ENCODE measurements around the gene CALML4. TPM values are rescaled to one million over a fixed set of nuclear protein-coding genes. Genes with fewer than 3 reads are reported as not detected.

Gene CALML4
- total RNA-seq, 1 donor from 2014 or later, result 0.90 TPM

DNA sequence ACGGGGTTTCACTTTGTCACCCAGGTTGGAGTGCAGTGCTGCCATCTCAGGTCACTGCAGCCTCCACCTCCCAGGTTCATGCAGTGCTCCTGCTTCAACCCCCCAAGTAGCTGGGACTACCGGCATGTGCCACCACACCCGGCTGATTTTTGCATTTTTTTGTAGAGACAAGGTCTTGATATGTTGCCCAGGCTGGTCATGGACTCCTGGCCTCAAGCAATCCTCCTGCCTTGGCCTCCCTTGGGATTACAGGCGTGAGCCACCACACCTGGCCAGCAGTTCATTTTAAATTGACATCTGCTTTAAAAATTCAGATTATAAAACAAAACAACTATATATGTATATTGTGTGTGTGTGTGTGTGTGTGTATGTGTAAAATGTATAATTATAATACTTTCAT is 38.3 kb downstream of the CALML4 start:
- Mint-ChIP-seq H3K27me3 (ENCODE audit: low read depth) (no peaks in the 10 kb centered on the region), H3K9me3 (ENCODE audit: low read depth) (no peaks in the 10 kb centered on the region), H3K4me3 (ENCODE audit: unreplicated experiment) (no peak overlapping the region), H3K27ac (ENCODE audit: unreplicated experiment) (no peak overlapping the region), H3K36me3 (ENCODE audit: low read depth) (peaks cover 8% of the 10 kb centered on the region), H3K4me1 (ENCODE audit: low read depth) (no peaks in the 10 kb centered on the region)
- TF ChIP-seq, protein P1, sequence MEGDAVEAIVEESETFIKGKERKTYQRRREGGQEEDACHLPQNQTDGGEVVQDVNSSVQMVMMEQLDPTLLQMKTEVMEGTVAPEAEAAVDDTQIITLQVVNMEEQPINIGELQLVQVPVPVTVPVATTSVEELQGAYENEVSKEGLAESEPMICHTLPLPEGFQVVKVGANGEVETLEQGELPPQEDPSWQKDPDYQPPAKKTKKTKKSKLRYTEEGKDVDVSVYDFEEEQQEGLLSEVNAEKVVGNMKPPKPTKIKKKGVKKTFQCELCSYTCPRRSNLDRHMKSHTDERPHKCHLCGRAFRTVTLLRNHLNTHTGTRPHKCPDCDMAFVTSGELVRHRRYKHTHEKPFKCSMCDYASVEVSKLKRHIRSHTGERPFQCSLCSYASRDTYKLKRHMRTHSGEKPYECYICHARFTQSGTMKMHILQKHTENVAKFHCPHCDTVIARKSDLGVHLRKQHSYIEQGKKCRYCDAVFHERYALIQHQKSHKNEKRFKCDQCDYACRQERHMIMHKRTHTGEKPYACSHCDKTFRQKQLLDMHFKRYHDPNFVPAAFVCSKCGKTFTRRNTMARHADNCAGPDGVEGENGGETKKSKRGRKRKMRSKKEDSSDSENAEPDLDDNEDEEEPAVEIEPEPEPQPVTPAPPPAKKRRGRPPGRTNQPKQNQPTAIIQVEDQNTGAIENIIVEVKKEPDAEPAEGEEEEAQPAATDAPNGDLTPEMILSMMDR (IDR thresholded peaks at IDR 0.05), result no peak
- no peak for DNase-seq (ENCODE audit: low spot score)

DNA sequence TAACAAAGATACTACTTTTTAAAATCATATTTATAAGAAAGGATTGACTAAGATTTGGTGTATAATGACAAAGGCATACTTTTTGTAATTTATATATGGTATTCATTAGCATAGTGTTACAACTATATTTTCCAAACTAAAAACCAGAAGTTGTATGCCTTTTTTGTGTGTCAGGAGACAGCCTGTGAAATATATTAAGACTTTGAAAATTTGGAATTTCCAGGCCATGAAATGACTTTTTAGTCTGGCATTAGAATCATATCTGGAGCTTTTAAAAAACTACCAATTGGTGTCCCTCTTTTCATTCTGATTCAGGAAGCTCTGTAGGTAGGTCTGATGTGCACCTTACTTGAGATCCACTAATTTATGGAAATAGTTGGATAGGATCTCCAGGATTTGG is 41.9 kb downstream of the CALML4 start:
- no peak overlapping the region for H3K27ac Mint-ChIP-seq (ENCODE audit: unreplicated experiment)
- H3K27me3 Mint-ChIP-seq (ENCODE audit: low read depth), result no peaks in the 10 kb centered on the region
- TF ChIP-seq, protein P1 (IDR thresholded peaks at IDR 0.05), result no peak
- no peak for DNase-seq (ENCODE audit: low spot score)
- peaks cover 21% of the 10 kb centered on the region for H3K36me3 Mint-ChIP-seq (ENCODE audit: low read depth)
- H3K9me3 Mint-ChIP-seq (ENCODE audit: low read depth), result peaks cover 5% of the 10 kb centered on the region
- peaks cover 3% of the 10 kb centered on the region for H3K4me1 Mint-ChIP-seq (ENCODE audit: low read depth)
- H3K4me3 Mint-ChIP-seq (ENCODE audit: unreplicated experiment), result no peak overlapping the region

DNA sequence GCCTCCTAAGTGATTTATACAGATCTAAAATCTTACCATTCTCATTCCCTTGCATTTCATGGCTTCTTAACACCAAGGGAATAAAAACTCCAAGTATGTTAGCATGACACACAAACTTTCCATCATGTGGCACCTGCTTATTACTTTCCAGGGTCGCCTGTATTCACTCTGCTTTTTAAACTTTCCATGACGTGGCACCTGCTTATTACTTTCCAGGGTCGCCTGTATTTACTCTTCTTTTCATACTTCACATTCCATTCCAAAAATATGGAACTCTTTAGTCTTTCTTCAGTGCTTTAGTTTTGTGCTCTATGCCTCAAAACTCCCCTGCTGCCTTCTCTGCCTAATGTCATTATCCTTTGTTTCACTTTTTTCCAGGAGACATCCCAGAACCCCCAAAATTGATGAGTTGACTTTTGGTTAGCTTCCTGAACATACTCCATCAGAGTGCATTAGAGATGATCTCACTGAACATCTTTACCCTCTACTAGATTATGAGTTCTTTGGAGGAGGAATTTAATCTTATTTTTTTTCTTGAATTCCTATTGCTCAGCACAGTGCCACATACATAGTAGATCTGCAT is 47.0 kb downstream of the CALML4 start:
- Mint-ChIP-seq H3K9me3 (ENCODE audit: low read depth) (peaks cover 5% of the 10 kb centered on the region), H3K27ac (ENCODE audit: unreplicated experiment) (no peak overlapping the region), H3K27me3 (ENCODE audit: low read depth) (no peaks in the 10 kb centered on the region), H3K4me3 (ENCODE audit: unreplicated experiment) (no peak overlapping the region), H3K4me1 (ENCODE audit: low read depth) (peaks cover 9% of the 10 kb centered on the region), H3K36me3 (ENCODE audit: low read depth) (peaks cover 22% of the 10 kb centered on the region)
- TF ChIP-seq, protein P1 (IDR thresholded peaks at IDR 0.05), result peak; percentile 7
- no peak for DNase-seq (ENCODE audit: low spot score)

DNA sequence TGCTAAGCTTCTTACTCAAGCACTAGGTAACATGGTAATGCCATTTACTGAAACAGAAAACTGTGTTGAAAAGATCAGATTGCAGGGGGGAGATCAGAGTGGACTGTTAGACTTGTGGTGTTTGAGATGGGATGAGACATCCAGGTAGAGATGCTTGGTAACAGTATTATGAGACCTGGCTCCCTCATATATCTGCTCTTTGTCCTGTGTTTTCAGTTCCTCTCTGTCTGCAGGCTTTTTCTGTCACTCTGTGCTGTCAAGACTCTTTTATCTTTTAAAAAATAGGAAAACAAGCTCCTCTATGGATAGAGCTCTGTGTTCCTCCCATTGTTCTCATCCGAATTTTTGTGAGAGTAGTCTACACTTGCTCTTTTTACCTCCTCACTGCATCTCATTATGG is 48.1 kb downstream of the CALML4 start:
- DNase-seq (ENCODE audit: low spot score), result no peak
- H3K4me1 Mint-ChIP-seq (ENCODE audit: low read depth), result peaks cover 15% of the 10 kb centered on the region
- H3K27me3 Mint-ChIP-seq (ENCODE audit: low read depth), result no peaks in the 10 kb centered on the region
- TF ChIP-seq, protein P1 (IDR thresholded peaks at IDR 0.05), result no peak
- H3K27ac Mint-ChIP-seq (ENCODE audit: unreplicated experiment), result no peak overlapping the region
- peaks cover 23% of the 10 kb centered on the region for H3K36me3 Mint-ChIP-seq (ENCODE audit: low read depth)
- H3K4me3 Mint-ChIP-seq (ENCODE audit: unreplicated experiment), result no peak overlapping the region
- H3K9me3 Mint-ChIP-seq (ENCODE audit: low read depth), result peaks cover 5% of the 10 kb centered on the region

DNA sequence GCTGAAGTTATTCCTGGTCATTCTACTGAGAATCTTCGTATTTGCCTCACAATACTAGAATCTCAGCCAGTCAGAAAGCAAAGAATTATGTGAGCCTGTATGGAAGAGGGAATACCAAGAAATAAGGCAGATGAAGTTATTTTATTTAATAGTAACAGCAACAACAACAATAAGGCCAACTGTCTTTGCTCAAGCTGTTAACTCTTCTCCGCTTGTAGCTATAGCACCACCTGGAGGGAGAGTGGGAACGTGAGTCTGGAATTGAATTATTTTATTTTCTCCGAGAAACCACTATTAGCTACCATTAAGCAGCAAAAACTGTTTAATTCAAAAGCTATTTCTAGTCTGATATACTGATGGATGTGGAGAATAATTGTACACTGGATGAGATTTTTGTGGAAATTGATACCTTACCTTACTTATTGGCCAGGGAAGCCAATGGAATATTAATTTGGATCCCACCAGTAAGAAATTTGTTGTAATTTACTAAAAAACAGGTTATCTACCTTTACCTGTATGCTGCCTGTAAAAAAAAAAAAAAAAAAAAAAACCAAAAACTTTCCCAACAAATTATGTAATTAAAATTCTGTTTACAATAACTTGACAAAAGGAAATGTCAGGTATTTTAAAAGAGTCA is 50.1 kb downstream of the CALML4 start:
- no peak overlapping the region for H3K27ac Mint-ChIP-seq (ENCODE audit: unreplicated experiment)
- H3K36me3 Mint-ChIP-seq (ENCODE audit: low read depth), result peaks cover 10% of the 10 kb centered on the region
- TF ChIP-seq, protein P1 (IDR thresholded peaks at IDR 0.05), result peak; percentile 97
- H3K27me3 Mint-ChIP-seq (ENCODE audit: low read depth), result no peaks in the 10 kb centered on the region
- H3K4me3 Mint-ChIP-seq (ENCODE audit: unreplicated experiment), result no peak overlapping the region
- H3K4me1 Mint-ChIP-seq (ENCODE audit: low read depth), result peaks cover 15% of the 10 kb centered on the region
- no peaks in the 10 kb centered on the region for H3K9me3 Mint-ChIP-seq (ENCODE audit: low read depth)
- no peak for DNase-seq (ENCODE audit: low spot score)
